ENCODE data around the gene RNF19B.

RNF19B gene

DNA sequence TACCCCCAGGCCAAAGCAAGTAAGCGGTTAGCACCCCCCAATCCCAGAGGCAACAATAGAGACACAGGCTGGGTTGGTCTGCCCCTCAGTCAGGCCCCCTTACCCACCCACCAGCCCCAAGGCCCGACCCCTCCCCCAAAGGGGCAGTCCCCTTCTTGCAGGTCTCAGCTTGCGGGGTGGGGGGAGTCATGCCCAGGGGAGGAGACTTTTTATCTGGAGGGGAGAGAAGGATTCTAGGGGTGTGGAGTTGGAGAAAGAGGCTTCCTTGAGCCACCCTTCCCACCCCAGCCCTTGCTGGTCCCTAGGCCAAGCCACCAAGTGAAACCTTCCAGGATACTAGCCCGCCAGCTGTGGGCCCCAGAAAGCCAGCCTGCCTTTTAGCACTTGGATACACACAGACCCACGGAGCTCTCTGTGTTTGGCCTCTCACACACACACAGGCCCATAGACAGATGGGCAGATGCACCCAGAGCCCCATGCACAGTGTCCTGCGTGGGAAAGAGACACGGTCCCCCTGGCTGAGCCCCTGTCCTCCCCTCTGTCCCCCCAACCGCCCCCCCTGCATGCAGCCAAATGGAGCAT lies 70.5 kb downstream of the RNF19B start:
- no peak for TF ChIP-seq ZFX (IDR thresholded peaks at IDR 0.05; ENCODE audit: borderline replicate concordance)
- TF ChIP-seq, protein P1, sequence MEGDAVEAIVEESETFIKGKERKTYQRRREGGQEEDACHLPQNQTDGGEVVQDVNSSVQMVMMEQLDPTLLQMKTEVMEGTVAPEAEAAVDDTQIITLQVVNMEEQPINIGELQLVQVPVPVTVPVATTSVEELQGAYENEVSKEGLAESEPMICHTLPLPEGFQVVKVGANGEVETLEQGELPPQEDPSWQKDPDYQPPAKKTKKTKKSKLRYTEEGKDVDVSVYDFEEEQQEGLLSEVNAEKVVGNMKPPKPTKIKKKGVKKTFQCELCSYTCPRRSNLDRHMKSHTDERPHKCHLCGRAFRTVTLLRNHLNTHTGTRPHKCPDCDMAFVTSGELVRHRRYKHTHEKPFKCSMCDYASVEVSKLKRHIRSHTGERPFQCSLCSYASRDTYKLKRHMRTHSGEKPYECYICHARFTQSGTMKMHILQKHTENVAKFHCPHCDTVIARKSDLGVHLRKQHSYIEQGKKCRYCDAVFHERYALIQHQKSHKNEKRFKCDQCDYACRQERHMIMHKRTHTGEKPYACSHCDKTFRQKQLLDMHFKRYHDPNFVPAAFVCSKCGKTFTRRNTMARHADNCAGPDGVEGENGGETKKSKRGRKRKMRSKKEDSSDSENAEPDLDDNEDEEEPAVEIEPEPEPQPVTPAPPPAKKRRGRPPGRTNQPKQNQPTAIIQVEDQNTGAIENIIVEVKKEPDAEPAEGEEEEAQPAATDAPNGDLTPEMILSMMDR (IDR thresholded peaks at IDR 0.05): no peak
- H3K27ac ChIP-seq: peak overlapping the region; percentile 92

DNA sequence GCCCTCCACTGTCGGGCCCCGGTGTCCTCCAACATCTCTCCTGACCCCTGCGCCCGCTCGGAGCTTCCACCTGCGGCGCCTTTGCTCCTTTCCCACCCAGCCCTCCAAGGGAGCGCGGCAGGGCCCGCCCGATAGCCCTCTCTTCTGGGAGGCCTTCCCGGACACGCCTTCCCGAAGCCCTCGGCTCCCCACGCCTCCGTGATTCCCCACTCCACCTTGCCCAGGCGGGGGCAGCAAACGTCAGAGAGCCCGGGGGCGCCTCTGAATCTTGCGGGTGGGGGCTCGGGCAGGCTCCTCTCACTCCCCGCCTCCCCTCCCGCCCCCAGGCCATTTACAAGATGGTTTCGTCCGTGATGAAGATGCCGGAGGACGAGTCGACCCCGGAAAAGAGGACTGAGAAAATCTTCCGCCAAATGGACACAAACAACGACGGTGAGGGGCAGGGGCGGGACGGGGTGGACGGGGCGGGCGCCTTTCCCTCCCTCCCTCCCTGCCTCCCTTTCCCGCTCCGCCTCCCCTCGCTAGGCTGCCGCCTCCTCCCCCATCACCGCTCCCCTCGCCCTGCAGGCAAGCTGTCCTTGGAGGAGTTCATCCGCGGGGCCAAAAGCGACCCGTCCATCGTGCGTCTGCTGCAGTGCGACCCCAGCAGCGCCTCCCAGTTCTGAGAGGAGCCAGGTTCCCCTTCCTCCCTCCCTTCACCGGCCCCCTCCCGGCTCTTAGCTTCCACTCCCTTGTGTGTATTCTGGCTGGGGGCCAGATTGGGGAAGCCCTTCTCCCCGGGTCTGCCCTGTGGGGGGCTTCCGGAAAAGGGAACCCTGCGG lies 71.2 kb downstream of the RNF19B start:
- no peak for TF ChIP-seq ZFX (IDR thresholded peaks at IDR 0.05; ENCODE audit: borderline replicate concordance)
- TF ChIP-seq, protein P1 (IDR thresholded peaks at IDR 0.05): peak; percentile 89
- H3K27ac ChIP-seq: peak overlapping the region; percentile 92

DNA sequence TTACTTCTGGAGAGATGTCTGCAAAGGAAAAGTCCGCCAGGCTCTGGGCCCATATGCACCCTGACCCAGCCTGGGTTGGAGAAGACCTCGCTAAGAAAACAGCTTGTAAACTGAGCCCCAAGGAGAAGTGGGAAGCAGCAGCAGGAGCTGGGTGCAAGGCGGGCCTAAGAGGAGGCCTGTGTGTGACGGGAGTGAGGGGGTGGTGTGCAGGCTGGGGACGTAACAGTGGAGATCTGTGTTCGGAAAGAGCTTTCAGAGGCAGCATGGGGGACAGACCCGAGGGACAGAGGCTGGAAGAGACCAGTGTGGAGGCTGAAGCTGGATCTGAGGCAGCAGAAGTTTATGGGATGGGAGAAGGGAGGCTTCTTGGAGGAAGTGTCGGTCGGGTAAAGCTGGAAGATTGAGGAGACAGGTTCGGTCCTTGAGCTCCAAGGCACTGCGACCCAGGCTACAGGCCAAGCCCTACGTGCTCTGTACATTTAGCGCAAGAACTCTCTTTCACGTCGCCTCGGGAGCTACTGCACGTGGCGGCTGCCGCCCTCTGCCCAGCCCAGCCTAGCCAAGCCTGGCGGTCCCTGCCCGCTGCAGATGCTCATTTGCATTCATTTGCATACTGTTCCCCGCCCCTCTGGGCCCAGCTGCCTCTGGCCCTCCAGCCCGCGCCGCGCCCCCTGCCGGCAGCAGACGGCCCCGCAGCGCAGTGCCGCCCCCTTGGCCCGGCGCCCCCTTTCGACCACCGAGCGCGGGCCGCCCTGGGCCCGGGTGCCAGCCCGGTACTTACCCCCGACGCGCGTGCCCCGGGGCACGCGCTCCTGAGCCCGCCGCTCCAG lies 72.0 kb downstream of the RNF19B start:
- no peak for TF ChIP-seq ZFX (IDR thresholded peaks at IDR 0.05; ENCODE audit: borderline replicate concordance)
- TF ChIP-seq, protein P1 (IDR thresholded peaks at IDR 0.05): peak; percentile 99
- peak overlapping the region; percentile 92 for H3K27ac ChIP-seq

DNA sequence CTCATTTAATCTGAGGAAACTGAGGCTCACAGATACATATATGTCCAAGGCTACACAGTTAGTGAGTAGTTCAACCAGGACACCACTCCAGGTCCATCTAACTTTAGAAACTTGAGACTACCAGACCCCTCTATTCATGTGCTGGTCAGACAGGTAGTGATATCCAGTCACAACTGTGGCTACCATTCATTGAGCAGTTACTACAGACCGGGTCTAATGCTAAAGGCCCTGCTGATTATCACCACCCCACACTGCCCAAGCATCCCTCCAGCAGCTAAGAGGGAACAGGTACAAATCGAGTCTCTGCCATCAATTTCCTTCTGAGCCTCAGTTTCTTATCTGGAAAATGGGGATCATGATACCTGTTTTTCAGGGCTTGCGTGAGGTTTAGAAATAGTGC lies 73.0 kb downstream of the RNF19B start:
- H3K27ac ChIP-seq: no peak overlapping the region
- TF ChIP-seq, protein P1 (IDR thresholded peaks at IDR 0.05): no peak
- no peak for TF ChIP-seq ZFX (IDR thresholded peaks at IDR 0.05; ENCODE audit: borderline replicate concordance)

DNA sequence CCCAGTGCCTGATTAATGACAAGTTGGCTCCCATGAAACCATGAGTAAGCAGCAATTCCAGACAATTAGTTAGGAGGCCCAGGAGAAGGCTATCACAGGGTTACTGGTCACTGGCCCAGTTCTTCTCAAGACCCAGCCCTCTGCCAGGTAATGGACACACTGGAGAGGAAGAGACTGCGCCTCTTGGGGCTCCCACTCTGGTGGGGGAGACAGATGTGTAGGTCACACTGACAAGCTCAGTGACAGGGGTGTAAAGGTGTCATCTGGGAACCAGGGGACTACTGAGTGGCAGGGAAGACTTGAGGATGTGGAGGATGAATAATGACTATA lies 73.4 kb downstream of the RNF19B start:
- H3K27ac ChIP-seq: no peak overlapping the region
- TF ChIP-seq, protein P1 (IDR thresholded peaks at IDR 0.05): no peak

DNA sequence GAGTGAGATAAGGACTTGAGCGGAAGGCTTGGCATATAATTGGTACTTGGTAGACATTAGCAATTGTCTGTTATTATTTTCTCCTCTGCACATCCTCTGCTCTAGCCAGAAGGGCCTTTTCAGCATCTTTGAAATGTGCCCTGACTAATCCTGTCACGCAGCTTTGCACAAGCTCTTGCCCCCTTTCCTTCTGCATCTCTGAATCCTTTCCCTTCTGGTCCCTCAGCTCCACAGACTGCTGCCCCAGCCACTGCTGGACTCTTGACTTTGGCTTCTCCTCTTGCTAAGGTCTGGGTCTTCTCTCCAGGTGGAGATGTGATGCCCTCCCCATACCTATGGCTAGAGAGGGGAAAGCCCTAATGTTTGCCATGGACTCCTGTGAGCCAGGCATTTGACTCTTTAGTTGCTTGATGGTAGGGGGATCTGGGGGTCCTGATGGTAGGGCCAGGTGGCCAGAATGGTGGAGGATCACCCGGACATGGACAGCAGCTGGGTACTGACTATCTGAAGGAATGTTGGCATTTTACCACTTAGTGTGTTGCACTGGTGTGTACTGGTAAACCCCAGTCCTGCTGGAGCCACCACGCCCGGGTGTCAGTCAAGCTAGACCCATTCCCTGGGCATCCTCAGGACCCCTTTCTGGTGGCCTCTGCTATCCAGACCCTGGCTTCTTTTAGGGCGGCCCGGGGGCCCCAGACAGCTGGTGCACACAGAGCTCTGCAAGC lies 73.9 kb downstream of the RNF19B start:
- H3K27ac ChIP-seq: no peak overlapping the region
- TF ChIP-seq, protein P1 (IDR thresholded peaks at IDR 0.05): no peak
- TF ChIP-seq ZFX (IDR thresholded peaks at IDR 0.05; ENCODE audit: borderline replicate concordance): no peak
